Adipose tissue (tissue), 3 donors: ENCODE results near the gene AQP5. TPM values are rescaled to one million over a fixed set of nuclear protein-coding genes. Genes with fewer than 3 reads are reported as not detected.

Experiments used
- H3K27ac ChIP-seq: one replicate; pipeline ENCODE4 v1.5.1; 2013; ENCODE audit warnings: low read depth, low read length
- WGBS, 3 donors: extraction: QIAGEN DNeasy Blood & Tissue Kit; methylation state at CpG; one replicate each; pipeline ENCODE4 v1.1.7; 2013; 5-methylcytosine and 5-hydroxymethylcytosine counted together
- polyA plus RNA-seq, 3 donors: library from polyadenylated mRNA; stranded (reverse); fragments of 200-250 nt; gene quantifications; one replicate each; pipeline ENCODE4 v1.2.3, GENCODE V29; 2013
- donor health status: healthy with polysubstance abuse.
- donor health status: Bipolar disorder and iron deficiency.
- donor health status: healthy.

Gene AQP5
- polyA plus RNA-seq, 3 donors = 0.34 to 0.98 (median 0.76) TPM

DNA sequence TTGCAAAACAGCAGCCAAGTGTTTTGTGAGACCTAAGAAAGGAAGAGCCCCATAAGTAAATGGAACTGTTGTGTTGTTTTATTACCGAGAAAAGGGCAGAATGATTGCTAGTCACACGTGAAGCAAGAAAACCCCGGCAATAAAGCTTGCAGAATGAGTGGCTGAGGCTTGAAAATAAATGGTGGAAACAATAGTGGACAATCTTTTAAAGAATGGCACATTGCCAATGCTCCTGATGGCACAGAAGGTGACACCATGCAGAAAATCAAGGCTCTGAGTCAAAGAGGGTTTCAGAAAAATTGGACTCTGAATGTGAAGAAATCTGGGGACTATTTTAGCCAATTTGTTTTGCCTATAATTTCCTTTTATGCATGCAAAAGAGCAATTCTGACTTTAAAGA lies 15.2 kb upstream of the AQP5 start:
- no peak overlapping the region for H3K27ac ChIP-seq
- WGBS, 3 donors = 81 to 85% (median 83%) methylated on average over 3 of the region's 3 CpGs

DNA sequence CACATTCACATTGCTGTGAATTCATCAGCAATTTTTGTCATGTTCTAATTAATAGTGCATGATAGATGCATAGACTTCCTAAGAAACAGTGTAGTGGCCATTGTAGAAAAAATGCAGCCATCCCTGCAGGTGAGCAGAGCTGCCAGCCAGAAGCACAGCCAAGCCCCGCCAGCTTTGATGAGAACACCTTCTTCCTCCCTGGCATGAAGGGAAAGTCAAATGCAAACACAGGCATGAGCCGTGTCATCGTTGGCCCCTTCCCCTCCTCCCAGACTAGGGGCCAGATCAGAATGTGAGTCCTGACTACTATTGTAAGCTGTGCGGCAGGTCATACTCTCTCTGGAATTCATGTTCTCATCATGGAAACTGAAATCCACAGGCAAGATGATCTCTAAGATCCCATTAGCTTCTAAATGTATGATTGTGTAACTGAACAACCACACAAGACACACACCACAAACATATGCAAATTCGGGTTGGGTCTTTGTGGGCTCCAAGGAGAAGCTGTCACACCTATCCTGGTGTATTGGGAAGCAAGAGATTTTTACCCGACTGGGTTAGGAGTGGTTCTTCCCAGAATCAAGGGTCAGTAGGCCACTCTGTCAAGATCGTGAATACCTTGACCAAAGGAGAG lies 14.0 kb upstream of the AQP5 start:
- H3K27ac ChIP-seq = no peak overlapping the region
- WGBS, 3 donors = 71 to 85% (median 83%) methylated on average over 7 of the region's 7 CpGs

DNA sequence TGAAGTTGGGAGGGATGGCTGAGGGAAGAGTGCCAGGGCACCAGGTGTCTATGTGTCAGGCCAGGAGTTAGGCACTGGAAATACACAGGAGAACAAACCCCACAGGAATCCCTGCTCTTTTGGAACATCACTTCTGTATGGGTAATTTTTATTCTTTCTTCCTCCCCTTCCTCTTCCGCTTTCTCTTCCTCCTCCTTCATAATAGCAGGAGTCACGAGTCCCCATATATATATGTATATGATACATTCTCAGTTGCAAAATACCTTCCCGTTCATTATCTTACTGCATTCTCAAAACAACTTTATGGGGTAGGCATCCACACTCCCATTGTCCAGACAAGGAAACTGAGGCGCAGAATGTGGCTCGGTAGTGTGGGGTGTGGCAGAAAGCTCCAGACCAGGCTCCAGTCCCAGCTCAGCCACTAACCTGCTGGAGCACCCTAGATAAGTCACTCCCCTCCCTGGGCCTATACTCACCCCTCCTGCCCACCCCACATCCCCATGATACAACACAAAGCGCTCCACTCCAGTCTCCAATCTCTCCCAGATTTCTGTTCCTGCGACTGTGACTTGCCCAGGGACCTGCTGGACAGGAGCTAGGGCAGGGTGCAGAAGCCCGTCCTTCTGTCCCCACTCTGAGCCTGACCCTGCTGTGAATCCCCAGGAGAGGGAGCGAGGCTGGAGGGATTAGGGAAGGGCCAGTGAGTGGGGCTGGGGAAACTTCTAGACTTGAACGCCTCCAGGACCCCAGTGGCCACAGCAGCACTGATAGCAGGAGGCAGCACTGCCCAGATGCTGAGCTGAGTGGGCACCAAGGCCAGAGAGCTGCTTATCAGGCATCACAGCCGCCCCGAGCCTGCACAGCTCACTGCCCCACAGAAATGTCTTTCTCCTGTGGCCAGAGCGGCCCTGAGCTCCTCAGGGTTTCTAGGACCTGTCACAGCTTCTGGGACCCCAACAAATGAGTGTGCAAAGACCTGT lies 12.5 kb upstream of the AQP5 start:
- H3K27ac ChIP-seq = no peak overlapping the region
- WGBS, 3 donors = 83 to 86% (median 85%) methylated on average over 13 of the region's 13 CpGs

DNA sequence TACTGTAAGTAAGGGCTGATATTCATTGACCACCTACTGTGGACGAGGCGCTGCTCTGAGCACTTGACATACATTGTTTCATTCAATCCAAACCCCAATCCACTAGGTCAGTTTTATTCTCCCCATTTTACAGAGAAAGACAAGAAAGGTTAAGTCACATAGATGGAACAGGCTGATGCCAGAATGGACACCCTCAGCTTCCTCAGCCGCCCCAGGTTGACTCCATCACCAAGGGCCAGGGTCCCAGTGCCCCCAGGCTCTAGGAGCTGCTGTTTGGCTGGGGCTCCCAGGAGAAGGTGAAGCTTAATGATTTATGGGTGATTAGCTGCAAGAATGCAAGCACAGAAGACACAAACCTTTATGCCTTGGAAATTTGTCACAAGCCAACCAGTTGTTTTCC lies 11.8 kb upstream of the AQP5 start:
- no peak overlapping the region for H3K27ac ChIP-seq
- 92 to 96% (median 93%) methylated on average over 3 of the region's 3 CpGs for WGBS, 3 donors

DNA sequence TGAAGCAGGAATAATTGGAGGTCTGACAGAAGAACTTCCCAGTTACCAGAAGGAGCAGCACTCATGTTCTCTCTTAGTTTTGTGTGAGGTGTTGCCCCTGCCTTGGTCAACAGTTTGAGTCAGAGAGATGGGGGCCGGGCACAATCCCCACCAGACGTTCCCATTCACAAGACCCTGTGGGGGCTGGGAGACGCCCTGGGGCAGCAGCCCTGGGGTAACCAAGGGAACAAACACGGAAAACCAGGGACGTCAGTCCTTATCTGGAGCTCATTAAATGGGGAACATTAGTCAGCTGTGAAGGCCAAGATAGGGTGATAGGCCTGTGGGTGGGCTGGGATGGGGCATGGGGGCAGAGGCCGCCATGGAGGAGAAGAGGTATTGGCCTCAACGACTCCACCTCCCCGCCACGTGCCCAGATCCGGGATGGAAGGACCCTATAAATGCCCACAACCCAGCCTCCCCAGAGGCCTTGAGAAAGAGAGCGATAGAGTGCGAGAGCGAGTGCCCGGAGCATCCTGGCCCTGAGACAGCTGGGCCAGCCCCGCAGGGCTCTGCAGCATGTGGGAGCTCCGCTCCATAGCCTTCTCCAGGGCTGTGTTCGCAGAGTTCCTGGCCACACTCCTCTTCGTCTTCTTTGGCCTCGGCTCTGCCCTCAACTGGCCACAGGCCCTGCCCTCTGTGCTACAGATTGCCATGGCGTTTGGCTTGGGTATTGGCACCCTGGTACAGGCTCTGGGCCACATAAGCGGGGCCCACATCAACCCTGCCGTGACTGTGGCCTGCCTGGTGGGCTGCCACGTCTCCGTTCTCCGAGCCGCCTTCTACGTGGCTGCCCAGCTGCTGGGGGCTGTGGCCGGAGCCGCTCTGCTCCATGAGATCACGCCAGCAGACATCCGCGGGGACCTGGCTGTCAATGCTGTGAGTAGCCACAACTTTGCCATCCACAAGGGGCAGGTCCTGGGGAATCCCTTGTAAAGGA lies 11.1 kb upstream of the AQP5 start, which contains the start of gene AQP2:
AQP2 (plus strand) TSS at position 465 of the 979 bp plus-strand sequence; CDS start at position 559, 94 bp downstream.
- H3K27ac ChIP-seq = no peak within 1 kb of the TSS
- 83 to 86% (median 86%) methylated on average over 28 to 32 of the region's 32 CpGs for WGBS, 3 donors

DNA sequence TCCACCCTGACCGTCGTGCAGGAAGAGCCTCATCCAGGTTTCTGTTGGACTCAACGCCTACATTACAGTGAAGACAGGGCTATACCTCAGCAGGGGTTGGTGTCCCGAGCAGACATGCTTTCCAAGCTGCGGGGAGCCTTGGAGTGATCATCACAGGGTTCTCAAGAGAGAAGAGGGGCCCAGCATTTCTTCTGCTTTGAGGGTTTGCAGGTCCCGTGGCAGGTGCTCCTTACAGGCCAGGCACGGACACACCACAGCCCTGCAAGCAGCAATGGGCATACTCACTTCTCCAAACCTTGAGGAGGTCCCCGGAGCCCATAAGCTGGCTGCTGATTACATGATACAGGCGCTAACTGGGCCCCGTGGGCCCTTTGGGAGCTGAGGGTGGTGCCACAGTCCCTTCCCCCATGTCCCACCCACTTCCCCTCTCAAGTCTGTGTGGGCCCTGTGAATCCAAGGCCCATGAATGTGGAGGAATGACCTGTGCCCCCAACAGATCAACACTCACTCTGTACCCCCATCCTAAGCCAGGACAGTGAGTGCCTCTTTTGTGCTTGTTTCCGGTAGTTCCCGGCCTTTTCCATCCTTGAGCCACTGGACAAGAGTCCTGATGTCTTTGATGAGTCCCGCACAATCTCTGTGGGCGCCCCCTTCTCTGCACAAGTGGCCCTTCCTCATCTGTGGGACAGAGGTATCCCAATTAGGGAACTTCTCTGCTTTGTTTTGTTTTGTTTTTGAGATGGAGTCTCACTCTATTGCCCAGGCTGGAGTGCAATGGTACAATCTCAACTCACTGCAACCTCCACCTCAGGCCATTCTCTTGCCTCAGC lies 10.0 kb upstream of the AQP5 start:
- 77 to 84% (median 81%) methylated on average over 14 of the region's 14 CpGs for WGBS, 3 donors

DNA sequence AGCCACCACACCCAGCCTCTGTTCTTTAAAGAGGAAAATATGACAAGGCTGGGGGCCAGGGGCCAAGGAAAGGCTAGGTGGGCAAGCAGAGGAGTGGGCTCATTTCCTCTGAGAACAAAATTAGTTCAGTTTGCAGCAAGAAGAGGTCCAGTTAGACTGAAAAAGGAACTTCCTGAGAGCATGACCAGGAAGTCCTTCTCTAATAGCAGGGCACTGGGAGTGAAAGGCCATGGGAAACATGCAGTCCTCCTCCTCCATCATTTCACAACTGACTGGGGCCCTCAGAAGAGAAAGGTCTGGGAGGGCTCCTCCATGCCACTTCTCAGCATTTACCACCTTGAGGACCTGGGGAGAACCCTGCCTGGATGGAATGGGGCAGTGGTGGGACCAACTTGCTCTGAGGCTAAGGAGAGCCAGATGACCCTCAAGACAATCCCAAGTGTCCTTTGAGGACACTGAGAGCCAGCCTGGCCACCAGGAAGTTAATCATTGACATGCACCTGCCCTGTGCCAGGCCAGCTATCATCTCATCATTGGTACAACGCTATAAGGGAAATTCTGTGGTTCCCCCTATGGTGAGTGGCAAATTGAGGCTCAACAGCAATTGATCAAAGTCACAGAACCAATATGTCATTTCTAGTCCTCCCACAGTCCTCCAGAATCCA lies 9.1 kb upstream of the AQP5 start:
- WGBS, 3 donors = 17 to 84% (median 69%) methylated on average over 1 of the region's 1 CpG
- H3K27ac ChIP-seq = no peak overlapping the region

More for the DNA sequence above, 10.0 kb upstream of the AQP5 start:
- no peak overlapping the region for H3K27ac ChIP-seq

DNA sequence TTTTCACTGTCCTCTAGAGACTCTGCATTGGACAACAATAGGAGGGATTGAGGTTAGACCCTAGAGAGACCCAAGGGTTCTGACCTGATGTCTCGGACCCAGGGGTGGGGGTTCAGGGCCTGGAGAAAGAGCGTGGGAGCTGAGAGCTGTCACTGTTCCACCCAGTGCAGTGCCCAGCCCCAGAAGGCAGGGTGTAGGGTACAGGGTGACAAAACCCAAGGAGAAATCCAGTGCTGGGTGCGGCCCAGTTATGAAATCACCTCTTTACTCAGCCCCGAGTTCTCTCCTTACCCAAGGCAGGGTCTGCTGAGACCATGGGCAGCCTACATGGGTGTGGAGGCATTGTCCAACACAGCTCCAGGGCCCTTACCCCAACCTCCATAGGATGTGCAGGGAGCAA lies 8.5 kb upstream of the AQP5 start:
- no peak overlapping the region for H3K27ac ChIP-seq
- WGBS, 3 donors = 77 to 92% (median 82%) methylated on average over 4 of the region's 4 CpGs

DNA sequence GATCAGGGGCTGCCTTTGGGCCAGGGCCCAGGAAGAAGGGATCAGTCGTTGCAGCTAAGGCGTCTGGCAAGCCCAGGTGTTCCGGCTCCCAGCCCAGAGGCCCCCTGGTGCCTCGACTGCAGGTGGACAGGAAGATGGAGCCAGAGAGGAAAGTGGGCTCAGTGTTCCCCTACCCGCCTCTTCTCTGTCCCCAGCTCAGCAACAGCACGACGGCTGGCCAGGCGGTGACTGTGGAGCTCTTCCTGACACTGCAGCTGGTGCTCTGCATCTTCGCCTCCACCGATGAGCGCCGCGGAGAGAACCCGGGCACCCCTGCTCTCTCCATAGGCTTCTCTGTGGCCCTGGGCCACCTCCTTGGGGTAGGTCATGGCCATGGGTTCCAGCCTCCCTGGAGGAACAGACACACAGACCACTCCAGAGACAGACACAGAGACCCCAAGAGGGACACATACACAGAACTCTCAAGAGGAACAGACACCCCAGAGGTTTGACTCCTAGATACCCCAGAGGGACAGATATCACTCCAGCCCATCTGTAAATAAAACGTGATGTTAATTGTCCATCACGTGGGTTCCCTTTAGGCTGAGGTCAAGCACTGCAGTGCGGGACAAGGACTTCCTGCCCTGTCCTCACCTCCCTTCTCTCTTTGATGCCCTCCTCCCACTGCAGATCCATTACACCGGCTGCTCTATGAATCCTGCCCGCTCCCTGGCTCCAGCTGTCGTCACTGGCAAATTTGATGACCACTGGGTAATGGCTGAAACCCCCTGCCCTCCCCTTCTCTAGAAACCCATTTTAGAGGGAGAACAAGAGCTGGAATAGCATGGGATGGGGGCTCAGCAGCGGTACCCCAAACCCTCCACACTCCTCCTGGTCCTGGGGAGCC lies 7.5 kb upstream of the AQP5 start:
- H3K27ac ChIP-seq = no peak overlapping the region
- WGBS, 3 donors = 72 to 80% (median 77%) methylated on average over 21 of the region's 21 CpGs

DNA sequence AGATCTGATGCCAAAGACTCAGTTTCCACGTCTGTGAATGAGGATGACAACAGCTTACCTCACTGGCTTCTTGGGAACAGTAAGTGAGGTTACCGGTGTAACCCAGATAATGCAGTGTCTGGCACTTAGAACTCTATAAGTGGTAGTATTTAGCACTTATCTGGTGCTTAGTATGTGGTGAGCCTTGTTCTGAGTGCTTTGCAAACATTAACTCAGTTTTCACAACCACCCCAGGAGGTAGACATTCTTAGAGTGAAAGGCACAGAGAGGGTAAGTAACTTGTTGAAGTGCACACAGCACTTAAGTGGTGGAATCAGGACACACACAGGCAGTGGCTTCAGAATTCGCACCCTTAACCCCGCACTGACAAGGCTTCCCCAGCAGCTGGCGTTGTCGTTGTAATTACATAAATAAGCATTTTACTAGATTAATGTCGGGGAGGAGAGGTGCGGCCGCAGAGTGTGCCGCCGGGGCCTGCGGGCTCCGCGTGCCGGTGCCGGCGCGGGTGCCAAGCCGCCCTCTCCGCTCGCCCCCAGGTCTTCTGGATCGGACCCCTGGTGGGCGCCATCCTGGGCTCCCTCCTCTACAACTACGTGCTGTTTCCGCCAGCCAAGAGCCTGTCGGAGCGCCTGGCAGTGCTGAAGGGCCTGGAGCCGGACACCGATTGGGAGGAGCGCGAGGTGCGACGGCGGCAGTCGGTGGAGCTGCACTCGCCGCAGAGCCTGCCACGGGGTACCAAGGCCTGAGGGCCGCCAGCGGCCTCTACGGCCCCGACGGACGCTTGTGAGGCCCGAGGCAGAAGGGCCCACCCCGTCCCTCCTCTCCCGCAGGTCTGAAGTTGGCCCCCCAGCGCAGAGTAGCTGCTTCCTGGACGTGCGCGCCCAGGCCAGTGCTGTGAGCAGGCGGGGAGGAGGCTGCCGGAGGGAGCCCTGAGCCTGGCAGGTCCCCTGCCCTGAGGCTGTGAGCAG lies 6.5 kb upstream of the AQP5 start:
- 30 to 51% (median 32%) methylated on average over 51 to 53 of the region's 53 CpGs for WGBS, 3 donors
- H3K27ac ChIP-seq = no peak overlapping the region

DNA sequence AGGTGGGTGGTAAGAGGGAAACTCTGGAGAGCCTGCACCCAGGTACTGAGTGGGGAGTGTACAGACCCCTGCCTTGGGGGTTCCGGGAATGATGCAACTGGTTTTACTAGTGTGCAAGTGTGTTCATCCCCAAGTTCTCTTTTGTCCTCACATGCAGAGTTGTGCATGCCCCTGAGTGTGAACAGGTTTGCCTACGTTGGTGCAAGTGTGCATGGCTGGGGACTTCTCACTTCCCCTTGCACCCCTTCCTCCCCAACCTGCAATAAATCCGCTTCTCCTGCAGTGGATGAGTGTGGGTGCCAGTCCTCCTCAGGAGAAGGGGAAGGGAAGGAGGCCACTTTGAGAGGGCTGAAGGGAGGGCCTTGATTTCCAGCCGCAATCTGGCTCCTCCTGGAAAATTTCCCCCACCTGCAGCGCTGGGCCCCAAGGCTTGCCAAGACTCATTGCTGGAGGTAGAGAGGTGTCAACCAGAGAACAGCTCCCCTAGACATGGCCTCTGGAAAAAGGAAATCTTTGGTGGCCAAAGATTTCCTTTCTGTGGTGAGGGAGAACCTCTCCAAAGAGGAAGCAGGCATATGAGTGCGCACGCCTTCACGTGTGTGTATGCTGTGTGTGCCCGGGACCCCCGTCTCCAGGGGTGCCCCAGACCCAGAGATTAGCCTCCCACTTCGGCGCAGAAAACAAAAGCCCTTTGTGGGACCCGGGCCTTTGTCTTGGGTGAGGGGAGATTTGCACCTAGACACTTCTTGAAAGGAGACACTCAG lies 5.6 kb upstream of the AQP5 start:
- 44 to 70% (median 45%) methylated on average over 13 of the region's 13 CpGs for WGBS, 3 donors
- H3K27ac ChIP-seq = no peak overlapping the region

DNA sequence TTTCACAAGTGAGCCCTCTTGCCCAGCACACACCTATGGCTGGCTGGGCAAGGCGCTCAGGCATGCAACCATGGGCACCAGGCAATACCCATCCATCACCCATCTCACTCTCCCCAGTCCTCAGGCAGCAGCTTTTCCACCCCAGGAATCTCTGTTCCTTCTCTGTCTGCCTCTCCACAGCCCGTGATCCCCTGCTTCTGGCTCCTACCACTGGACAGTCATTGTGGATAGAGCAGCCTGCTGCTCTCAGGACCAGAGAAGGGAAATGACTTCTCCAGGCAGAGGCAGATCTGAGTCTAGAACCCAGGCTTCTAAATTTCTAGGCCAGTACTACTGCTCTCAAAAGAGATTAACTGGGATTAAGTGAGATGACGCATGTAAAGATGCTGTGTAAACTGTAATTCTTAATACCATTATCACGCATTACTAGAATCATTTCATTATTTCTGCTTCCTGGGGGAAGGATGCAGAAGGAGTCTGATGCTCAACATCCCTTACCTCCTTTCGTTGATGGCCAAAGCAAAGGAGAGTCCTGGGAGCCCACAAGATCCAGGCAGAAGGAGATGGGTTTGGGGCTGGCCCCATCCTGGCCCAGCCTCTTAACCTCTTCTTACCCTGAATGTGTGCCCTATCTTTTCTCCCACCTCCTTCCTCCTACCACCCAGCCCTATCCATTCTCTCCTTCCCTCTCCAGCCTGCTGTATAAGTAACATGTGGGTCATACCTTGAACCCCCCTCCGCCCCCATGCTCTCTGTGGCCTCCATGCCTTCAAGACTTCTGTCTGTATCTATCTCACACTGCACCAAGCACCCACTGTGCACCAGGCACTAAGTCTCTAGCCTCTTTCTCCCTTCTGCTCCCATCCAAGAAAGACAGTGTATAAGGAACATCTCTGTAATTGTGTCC lies 4.8 kb upstream of the AQP5 start:
- WGBS, 3 donors = 79 to 83% (median 79%) methylated on average over 6 of the region's 6 CpGs
- no peak overlapping the region for H3K27ac ChIP-seq

DNA sequence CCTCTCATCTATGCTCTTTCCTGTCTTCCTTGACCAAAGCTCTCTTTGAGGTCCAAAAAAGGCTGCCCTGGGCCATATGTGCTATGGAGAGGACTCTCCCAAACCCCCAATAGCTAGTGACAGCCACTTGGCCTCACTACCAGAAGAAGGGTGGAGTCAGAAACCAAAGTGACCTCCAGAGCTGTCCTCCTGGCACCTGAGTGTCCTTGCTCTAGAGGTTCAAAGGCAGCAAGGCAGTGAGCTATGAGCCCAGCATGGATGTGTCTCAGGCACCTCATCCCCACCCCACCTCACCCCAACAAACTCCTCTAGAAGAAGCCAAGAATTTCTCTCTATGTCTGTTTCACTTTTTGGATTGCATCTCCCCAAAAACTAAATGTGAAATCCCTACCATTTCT lies 4.1 kb upstream of the AQP5 start:
- H3K27ac ChIP-seq = no peak overlapping the region
